ENCODE results near the gene CA5A.
"Not testable (repeated sequence)": the region's sequence is repeated elsewhere in the genome, so short reads cannot be mapped to it uniquely, and the experiment has no call there.

The CA5A gene

GRCh38 chr16:87936375-87937230 lies at the start of gene CA5A:
TSS of gene CA5A (minus strand) at chr16:87936529. CDS start at chr16:87936450, 79 bp downstream.
- H3K36me3 ChIP-seq (ENCODE audit: insufficient read depth, low read length) = no peaks in the 10 kb centered on the region
- H3K4me1 ChIP-seq (ENCODE audit: insufficient read depth, low read length) = no peaks in the 10 kb centered on the region
- H3K9me3 ChIP-seq (ENCODE audit: control insufficient read depth, insufficient read depth, low read length) = no peaks in the 10 kb centered on the region
- no peak within 1 kb of the TSS for H3K9ac ChIP-seq (ENCODE audit: low read depth, low read length)

- H3K9me3 ChIP-seq (ENCODE audit: control insufficient read depth, insufficient read depth, low read length); H3K36me3 ChIP-seq (ENCODE audit: insufficient read depth, low read length); H3K4me1 ChIP-seq (ENCODE audit: insufficient read depth, low read length); H3K9ac ChIP-seq (ENCODE audit: low read depth, low read length): not testable (repeated sequence)
These were observed 49.2 kb upstream of the CA5A start for GRCh38 chr16:87985493-87985892.

- Histone ChIP-seq H3K9ac (ENCODE audit: low read depth, low read length) (no peak overlapping the region), H3K36me3 (ENCODE audit: insufficient read depth, low read length) (no peaks in the 10 kb centered on the region), H3K9me3 (ENCODE audit: control insufficient read depth, insufficient read depth, low read length) (no peaks in the 10 kb centered on the region), H3K4me1 (ENCODE audit: insufficient read depth, low read length) (no peaks in the 10 kb centered on the region)
These were observed 48.4 kb upstream of the CA5A start for GRCh38 chr16:87984632-87985267.

GRCh38 chr16:87984180-87984579 lies 47.9 kb upstream of the CA5A start:
- H3K9ac ChIP-seq (ENCODE audit: low read depth, low read length); H3K9me3 ChIP-seq (ENCODE audit: control insufficient read depth, insufficient read depth, low read length); H3K4me1 ChIP-seq (ENCODE audit: insufficient read depth, low read length); H3K36me3 ChIP-seq (ENCODE audit: insufficient read depth, low read length): not testable (repeated sequence)

DNA sequence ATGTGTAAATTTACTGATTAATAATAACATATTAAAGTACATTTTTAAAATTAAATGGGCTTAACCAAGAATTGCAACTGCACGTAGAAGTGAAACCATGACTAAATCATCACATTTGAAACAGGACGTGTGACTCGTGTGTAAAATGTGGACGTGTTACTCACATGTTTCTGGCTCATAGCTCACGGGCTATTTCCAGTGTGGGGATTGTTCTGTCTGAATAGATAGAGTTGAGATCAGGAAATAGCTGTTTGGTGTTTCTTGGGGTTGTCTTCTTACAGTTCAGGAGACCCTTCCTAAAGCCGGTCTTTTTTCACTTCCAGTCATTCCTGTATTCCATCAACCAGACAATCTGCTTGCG lies 47.4 kb upstream of the CA5A start:
- not testable (repeated sequence) for H3K9ac ChIP-seq (ENCODE audit: low read depth, low read length); H3K36me3 ChIP-seq (ENCODE audit: insufficient read depth, low read length); H3K4me1 ChIP-seq (ENCODE audit: insufficient read depth, low read length); H3K9me3 ChIP-seq (ENCODE audit: control insufficient read depth, insufficient read depth, low read length)

DNA sequence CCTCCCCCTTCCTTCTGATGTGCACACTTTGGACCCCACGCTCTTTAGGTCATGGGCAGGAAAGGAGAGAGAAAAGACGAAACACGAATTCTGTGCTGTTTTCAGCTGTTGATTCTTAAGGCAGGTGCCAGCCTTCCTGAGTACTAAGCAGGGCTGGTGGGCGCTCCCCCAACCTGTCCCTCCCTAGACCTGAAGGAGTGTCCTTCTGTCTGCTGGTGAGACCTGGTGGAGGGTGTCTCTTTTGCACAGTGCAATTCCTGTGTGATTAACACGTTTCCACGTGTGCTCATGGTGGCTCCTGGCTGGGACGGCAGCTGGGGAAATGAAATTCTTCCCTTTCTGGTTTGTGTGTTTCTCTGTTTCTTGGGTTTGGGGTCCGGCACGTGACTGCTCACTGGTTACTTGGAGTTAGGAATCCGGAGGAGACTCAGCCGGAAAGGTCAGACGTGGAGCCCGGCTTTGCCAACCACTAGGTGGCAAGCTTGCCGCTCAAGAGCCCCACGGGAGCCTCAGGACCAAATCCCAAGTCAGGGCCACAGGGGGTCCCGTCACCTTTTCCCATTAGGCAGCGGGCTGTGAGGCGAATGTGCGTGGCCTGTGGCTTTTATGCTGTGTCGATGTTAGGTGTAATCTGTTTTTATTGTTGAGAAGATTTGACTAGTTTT lies 46.9 kb upstream of the CA5A start:
- not testable (repeated sequence) for H3K9me3 ChIP-seq (ENCODE audit: control insufficient read depth, insufficient read depth, low read length); H3K9ac ChIP-seq (ENCODE audit: low read depth, low read length); H3K36me3 ChIP-seq (ENCODE audit: insufficient read depth, low read length)

GRCh38 chr16:87982581-87983041 lies 46.3 kb upstream of the CA5A start:
- Histone ChIP-seq H3K9me3 (ENCODE audit: control insufficient read depth, insufficient read depth, low read length) (no peaks in the 10 kb centered on the region), H3K9ac (ENCODE audit: low read depth, low read length) (no peak overlapping the region), H3K4me1 (ENCODE audit: insufficient read depth, low read length) (no peaks in the 10 kb centered on the region), H3K36me3 (ENCODE audit: insufficient read depth, low read length) (no peaks in the 10 kb centered on the region)

More for the DNA sequence above, 46.9 kb upstream of the CA5A start:
- H3K4me1 ChIP-seq (ENCODE audit: insufficient read depth, low read length) = not testable (repeated sequence)

DNA sequence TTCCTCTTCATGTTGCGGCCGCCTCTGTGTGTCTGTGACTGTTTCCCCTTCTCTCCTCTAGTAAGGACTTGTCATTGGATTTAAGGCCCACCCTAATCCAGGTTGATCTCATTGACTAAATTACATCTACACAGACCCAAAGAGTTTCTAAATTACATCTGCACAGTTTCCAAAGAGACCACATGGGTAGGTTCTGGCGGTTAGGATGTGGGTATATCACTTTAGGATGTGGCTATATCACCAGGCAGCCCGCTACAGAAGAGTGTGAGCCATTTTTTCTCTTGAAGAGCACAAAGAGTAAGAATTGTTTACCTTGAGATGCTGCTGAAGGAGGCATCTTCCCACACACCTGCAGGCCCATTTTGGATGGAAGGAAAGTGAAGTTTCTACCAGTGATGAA lies 45.0 kb upstream of the CA5A start:
- not testable (repeated sequence) for H3K9ac ChIP-seq (ENCODE audit: low read depth, low read length); H3K36me3 ChIP-seq (ENCODE audit: insufficient read depth, low read length); H3K4me1 ChIP-seq (ENCODE audit: insufficient read depth, low read length); H3K9me3 ChIP-seq (ENCODE audit: control insufficient read depth, insufficient read depth, low read length)

- not testable (repeated sequence) for H3K4me1 ChIP-seq (ENCODE audit: insufficient read depth, low read length); H3K9me3 ChIP-seq (ENCODE audit: control insufficient read depth, insufficient read depth, low read length); H3K9ac ChIP-seq (ENCODE audit: low read depth, low read length); H3K36me3 ChIP-seq (ENCODE audit: insufficient read depth, low read length)
These were observed 43.7 kb upstream of the CA5A start for GRCh38 chr16:87979911-87980630.

DNA sequence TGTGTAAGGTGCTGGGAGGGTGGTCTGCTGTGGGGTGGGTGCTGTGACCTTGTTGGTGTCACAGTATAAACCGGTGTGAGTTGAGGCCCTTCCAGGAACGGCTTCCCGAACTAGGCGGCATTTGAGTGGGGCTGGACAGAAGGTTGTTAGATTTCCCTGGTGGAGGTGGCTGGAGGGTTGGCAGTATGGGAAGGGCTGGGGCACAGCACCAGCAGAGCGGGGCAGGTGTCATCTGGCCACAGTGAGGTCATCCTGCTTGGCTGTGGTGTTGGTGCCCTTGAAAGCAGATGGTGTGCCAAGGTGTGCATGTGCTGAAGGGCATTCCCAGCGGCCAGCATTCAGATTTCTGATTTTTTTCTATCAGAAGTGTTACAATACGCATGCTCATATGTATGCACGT lies 43.0 kb upstream of the CA5A start:
- no peaks in the 10 kb centered on the region for H3K4me1 ChIP-seq (ENCODE audit: insufficient read depth, low read length)
- H3K9me3 ChIP-seq (ENCODE audit: control insufficient read depth, insufficient read depth, low read length) = no peaks in the 10 kb centered on the region
- no peak overlapping the region for H3K9ac ChIP-seq (ENCODE audit: low read depth, low read length)
- H3K36me3 ChIP-seq (ENCODE audit: insufficient read depth, low read length) = no peaks in the 10 kb centered on the region

DNA sequence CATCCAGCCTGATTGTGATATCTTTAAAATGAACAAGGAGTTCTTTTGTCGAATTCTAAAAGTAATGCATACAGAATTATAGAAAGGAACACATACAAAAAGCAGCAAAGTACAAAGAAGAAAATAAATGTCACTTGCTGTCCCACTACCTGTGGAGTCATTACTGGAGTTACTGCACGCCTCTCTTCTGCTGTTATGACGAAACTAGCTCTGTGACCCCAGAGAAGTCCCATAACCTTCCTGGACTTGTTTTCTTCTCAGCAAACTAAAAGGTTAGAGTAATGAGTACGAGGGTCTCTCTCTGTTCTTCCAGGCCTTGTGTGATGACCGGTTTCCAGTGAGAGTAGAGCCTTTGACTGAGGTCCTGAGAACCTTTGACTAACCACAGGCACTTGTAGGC lies 41.8 kb upstream of the CA5A start:
- Histone ChIP-seq H3K9ac (ENCODE audit: low read depth, low read length) (no peak overlapping the region), H3K36me3 (ENCODE audit: insufficient read depth, low read length) (no peaks in the 10 kb centered on the region), H3K9me3 (ENCODE audit: control insufficient read depth, insufficient read depth, low read length) (no peaks in the 10 kb centered on the region), H3K4me1 (ENCODE audit: insufficient read depth, low read length) (no peaks in the 10 kb centered on the region)

DNA sequence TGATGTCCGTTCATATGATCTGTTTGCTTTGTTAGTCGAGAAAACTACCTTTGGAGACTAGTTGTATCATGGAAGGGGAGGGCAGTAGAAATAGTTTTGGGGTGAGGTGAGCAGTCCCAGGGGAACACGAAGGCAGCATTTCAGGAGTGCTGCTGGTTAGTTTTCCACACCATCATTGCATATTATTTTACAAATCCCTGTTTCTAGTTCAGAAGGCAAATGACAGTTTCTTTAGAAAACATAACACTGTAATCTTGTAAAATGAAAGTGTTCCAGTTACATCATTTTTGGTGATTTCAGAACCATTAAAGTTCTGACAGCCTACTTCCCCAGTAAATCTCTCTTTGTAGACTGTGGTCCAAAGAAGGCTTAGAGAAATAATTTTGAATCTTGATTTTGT lies 40.3 kb upstream of the CA5A start:
- no peak overlapping the region for H3K9ac ChIP-seq (ENCODE audit: low read depth, low read length)
- H3K4me1 ChIP-seq (ENCODE audit: insufficient read depth, low read length) = no peaks in the 10 kb centered on the region
- H3K36me3 ChIP-seq (ENCODE audit: insufficient read depth, low read length) = no peaks in the 10 kb centered on the region
- H3K9me3 ChIP-seq (ENCODE audit: control insufficient read depth, insufficient read depth, low read length) = peaks cover 9% of the 10 kb centered on the region

- Histone ChIP-seq H3K9me3 (ENCODE audit: control insufficient read depth, insufficient read depth, low read length) (peaks cover 17% of the 10 kb centered on the region), H3K9ac (ENCODE audit: low read depth, low read length) (no peak overlapping the region), H3K4me1 (ENCODE audit: insufficient read depth, low read length) (no peaks in the 10 kb centered on the region), H3K36me3 (ENCODE audit: insufficient read depth, low read length) (no peaks in the 10 kb centered on the region; the same call in 1 of the 2 replicates)
These were observed 37.8 kb upstream of the CA5A start for GRCh38 chr16:87974178-87974577.

GRCh38 chr16:87973717-87974116 lies 37.4 kb upstream of the CA5A start:
- no peaks in the 10 kb centered on the region for H3K4me1 ChIP-seq (ENCODE audit: insufficient read depth, low read length)
- H3K9ac ChIP-seq (ENCODE audit: low read depth, low read length) = no peak overlapping the region
- H3K36me3 ChIP-seq (ENCODE audit: insufficient read depth, low read length) = no peaks in the 10 kb centered on the region; the same call in 1 of the 2 replicates
- peaks cover 17% of the 10 kb centered on the region for H3K9me3 ChIP-seq (ENCODE audit: control insufficient read depth, insufficient read depth, low read length)

Data from ES-I3 (cell line).